ENCODE results near the gene GTF2F1. TPM values are rescaled to one million over a fixed set of nuclear protein-coding genes. Genes with fewer than 3 reads are reported as not detected.

The GTF2F1 gene
- total RNA-seq, 1 experiment from 2014 or later: 43.8 TPM

- Histone ChIP-seq H3F3A (ENCODE audit: insufficient read depth, low read depth) (0 out of 2 replicates have a peak, but pooled peaks cover 3% of the 10 kb centered on the region), H3K9me2 (ENCODE audit: insufficient read depth) (no peaks in the 10 kb centered on the region), H3K4me3 (no peak overlapping the region), H3K79me2 (ENCODE audit: low read depth) (peaks cover 15% of the 10 kb centered on the region), H3K4me1 (replicated peaks; ENCODE audit: insufficient read depth) (peaks cover 5% of the 10 kb centered on the region), H3K36me3 (ENCODE audit: low read depth) (no peaks in the 10 kb centered on the region), H3K27ac (no peak overlapping the region), H3K9me3 (ENCODE audit: insufficient read depth, low read depth) (no peaks in the 10 kb centered on the region), H3K4me2 (no peak overlapping the region), H2AFZ (no peak overlapping the region), H4K20me1 (ENCODE audit: insufficient read depth) (no peaks in the 10 kb centered on the region), H3K27me3 (ENCODE audit: insufficient read depth, low read depth) (no peaks in the 10 kb centered on the region)
- BruUV-seq (replicated peaks): no TSS peak
- DNase-seq: no peak
- ChIA-PET POLR2A (ENCODE audit: unreplicated experiment) (no interaction called here), CTCF (no interaction called here)
- intact Hi-C loops (cut with micrococcal nuclease; ENCODE audit: unreplicated experiment): no loop called here
- TF ChIP-seq EZH2 (IDR thresholded peaks at IDR 0.05; ENCODE audit: low read depth) (no peak), CTCF (conservative IDR thresholded peaks at IDR 0.05) (no peak)
Measured at GRCh38 chr19:6396305-6396704, 3.3 kb upstream of the GTF2F1 start.

GRCh38 chr19:6394831-6395230, 1.9 kb upstream of the GTF2F1 start:
- H3F3A ChIP-seq (ENCODE audit: insufficient read depth, low read depth): 0 out of 2 replicates have a peak, but pooled peaks cover 3% of the 10 kb centered on the region
- CTCF ChIA-PET: no interaction called here
- no peak overlapping the region for H3K4me3 ChIP-seq
- intact Hi-C loops (cut with micrococcal nuclease; ENCODE audit: unreplicated experiment): no loop called here
- H3K9me2 ChIP-seq (ENCODE audit: insufficient read depth): no peaks in the 10 kb centered on the region
- no peak for TF ChIP-seq EZH2 (IDR thresholded peaks at IDR 0.05; ENCODE audit: low read depth)
- no peak for TF ChIP-seq CTCF (conservative IDR thresholded peaks at IDR 0.05)
- H3K4me2 ChIP-seq: no peak overlapping the region
- peaks cover 5% of the 10 kb centered on the region for H3K4me1 ChIP-seq (replicated peaks; ENCODE audit: insufficient read depth)
- H3K27ac ChIP-seq: no peak overlapping the region
- no peaks in the 10 kb centered on the region for H3K36me3 ChIP-seq (ENCODE audit: low read depth)
- no peak for DNase-seq
- H2AFZ ChIP-seq: no peak overlapping the region
- no peaks in the 10 kb centered on the region for H3K9me3 ChIP-seq (ENCODE audit: insufficient read depth, low read depth)
- H3K79me2 ChIP-seq (ENCODE audit: low read depth): peaks cover 15% of the 10 kb centered on the region
- no TSS peak for BruUV-seq (replicated peaks)
- no peaks in the 10 kb centered on the region for H3K27me3 ChIP-seq (ENCODE audit: insufficient read depth, low read depth)
- POLR2A ChIA-PET (ENCODE audit: unreplicated experiment): no interaction called here
- no peaks in the 10 kb centered on the region for H4K20me1 ChIP-seq (ENCODE audit: insufficient read depth)

- intact Hi-C loops (cut with micrococcal nuclease; ENCODE audit: unreplicated experiment): loop anchor here (1.0 kb wide), 2 partner anchors 21 to 31 kb away; no protein-coding TSS in a partner anchor
- Histone ChIP-seq H3K4me3 (peak overlapping the region; percentile 94), H3K4me1 (replicated peaks; ENCODE audit: insufficient read depth) (peaks cover 5% of the 10 kb centered on the region), H3K27me3 (ENCODE audit: insufficient read depth, low read depth) (no peaks in the 10 kb centered on the region), H2AFZ (peak overlapping the region; percentile 99), H3K9me2 (ENCODE audit: insufficient read depth) (no peaks in the 10 kb centered on the region), H3K4me2 (peak overlapping the region; percentile 87), H3K9me3 (ENCODE audit: insufficient read depth, low read depth) (no peaks in the 10 kb centered on the region), H3K79me2 (ENCODE audit: low read depth) (peaks cover 15% of the 10 kb centered on the region), H3K36me3 (ENCODE audit: low read depth) (no peaks in the 10 kb centered on the region), H4K20me1 (ENCODE audit: insufficient read depth) (no peaks in the 10 kb centered on the region), H3K27ac (peak overlapping the region; percentile 65; the same call in 1 of the 2 replicates), H3F3A (ENCODE audit: insufficient read depth, low read depth) (0 out of 2 replicates have a peak, but pooled peaks cover 3% of the 10 kb centered on the region)
- ChIA-PET CTCF (no interaction called here), POLR2A (ENCODE audit: unreplicated experiment) (interaction anchor here (0.6 kb wide), 1 partner anchor 31 kb away, joined by 4 read pairs; no protein-coding TSS in a partner anchor)
- TF ChIP-seq CTCF (conservative IDR thresholded peaks at IDR 0.05) (no peak), EZH2 (IDR thresholded peaks at IDR 0.05; ENCODE audit: low read depth) (no peak)
- no TSS peak for BruUV-seq (replicated peaks)
- DNase-seq: no peak
Measured at GRCh38 chr19:6393983-6394412, 1.0 kb upstream of the GTF2F1 start.

All from PC-9 (cell line).